HG03039 (cell line): ENCODE data around the gene LGALS3.

Source experiments
- ATAC-seq: cut with Tn5 transposase; IDR thresholded peaks from one replicate; pipeline ENCODE4 v1.9.1; 2021; ENCODE audit warnings: mild to moderate bottlenecking, moderate library complexity; ENCODE audit not compliant: unreplicated experiment

Gene LGALS3

DNA sequence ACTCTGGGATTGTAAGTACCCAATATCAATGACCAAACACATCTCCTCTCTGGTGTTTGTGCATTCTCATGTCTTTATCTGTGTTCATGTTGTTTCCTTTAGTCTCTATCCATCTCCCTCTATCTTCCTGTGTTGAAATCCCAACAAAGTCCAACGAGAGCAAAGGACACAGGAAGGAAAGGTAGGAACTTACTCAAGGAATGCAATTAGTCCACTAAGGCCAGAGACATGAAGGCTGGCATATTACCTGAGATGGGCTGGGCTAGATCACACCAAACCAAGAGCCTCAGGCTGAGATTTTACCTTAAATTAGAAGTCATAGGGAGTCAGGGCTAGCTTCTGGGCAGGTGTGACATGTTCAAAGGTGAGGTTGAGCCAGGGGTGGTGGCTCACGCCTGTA, 14.3 kb upstream of the LGALS3 start:
- no peak for ATAC-seq

DNA sequence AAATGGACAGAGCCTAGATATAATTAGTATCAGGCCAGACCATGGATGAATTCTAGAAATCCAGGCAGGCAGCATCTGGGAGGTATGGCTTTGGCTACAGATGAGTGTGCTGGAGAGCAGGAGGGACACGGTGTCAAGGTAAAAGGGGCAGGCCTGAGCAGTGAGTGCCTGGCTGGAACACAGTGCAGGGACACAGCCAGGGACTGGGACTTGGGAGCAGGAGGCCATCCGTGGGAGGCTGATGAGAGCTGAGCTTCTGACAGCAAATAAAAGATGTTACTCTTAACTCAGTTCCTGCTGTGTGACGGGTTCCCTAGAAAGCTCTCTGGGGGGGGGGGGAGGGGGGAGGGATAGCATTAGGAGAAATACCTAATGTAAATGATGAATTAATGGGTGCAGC, 13.6 kb upstream of the LGALS3 start:
- no peak for ATAC-seq

DNA sequence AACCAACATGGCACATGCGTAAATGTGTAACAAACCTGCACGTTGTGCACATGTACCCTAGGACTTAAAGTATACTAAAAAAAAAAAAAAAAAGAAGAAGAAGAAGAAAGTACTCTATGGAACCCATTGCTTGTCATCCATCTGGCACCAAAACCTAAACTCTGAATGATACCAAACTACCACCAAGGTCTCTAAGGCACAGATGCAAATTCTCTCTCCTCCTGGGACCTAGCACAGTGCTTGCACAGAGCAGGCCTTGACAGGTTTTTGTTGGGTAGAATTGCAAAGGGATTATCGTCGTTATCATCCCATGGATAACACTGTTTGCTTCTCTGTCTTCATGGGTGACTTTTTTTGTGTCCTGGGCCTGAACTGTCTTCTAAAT, 13.2 kb upstream of the LGALS3 start:
- no peak for ATAC-seq

DNA sequence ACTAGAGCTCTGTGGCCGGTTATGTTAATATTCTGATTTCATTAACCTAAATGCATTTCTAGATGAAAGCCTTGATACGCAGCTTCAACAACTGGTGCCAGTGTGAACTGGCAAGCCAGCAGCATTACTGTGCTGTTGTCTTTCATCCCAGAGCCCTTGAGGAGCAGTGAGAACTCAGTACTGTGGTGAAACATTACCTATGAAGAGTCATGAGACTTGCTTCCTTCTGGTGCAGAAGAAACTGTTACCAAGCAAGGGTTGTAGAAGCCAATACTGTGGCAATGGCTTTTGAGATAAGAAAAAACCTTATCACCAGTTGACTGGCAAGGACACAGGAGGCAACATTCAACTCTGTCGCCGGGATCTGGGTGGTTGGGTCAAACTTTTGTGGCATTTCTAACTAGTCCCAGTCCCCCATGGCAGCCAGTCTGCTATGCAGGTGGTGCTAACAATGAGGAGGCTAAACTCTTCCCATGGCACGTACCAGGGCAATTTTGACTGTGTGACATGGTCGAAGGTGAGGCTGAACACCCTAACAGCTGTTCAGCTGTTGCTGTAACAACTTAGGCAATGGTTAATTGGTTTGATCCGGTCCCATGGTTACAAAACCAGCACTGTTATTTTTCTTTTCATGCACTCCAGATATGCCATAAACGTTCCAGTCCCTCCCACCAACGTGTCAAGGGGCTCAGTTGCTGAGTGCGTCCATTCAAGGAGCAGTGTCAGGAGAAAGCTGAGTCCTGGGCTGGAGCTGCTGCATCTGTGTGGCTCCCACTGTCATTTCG, 12.6 kb upstream of the LGALS3 start:
- no peak for ATAC-seq

DNA sequence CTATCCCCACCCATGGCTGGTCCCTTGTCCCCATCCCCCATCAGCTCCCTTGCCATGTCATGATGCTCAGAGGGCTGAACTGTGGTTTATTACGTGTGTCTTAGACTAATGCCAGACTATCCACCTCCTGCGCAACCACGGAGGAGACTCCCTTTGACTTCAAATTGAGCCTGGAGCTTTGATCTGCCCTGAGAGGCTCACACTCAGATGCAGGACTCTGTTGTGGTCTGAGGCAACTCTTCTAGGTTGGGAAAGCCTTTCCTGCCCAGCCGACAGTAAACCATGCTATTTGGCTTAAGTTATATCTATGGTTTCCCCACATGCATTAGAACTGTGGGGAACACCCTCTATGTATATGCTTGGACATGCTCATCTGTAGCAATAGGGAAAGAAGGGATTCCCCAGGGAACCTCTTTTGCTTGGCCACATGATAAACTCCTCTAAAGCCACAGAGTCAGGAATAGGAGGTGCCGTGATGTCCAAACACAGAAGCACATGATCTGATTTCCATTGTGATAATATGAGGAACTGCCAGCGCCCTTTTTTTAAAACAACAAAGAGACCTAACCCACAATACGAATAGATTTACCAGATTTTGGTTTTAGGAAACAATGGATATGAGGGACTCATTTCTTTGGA, 11.1 kb upstream of the LGALS3 start:
- no peak for ATAC-seq

DNA sequence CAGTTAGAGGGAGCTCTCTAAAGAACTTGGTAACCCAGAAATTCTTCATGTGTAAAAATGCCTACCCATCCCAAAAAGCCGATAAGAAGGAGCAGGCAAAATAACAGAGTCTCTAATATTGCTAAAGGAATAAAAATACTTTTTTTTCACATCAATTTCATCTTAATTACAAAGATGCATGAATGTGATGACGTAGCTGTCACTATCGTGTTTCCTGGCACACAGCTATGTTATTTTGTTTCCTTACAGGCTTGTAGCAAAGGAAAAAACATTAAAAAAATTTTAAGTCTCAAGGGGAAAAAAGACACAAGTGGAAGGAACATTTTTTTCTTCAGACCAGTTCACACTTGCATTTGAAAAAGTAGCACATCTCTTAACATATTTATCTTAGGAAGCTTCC, 10.3 kb upstream of the LGALS3 start:
- ATAC-seq = no peak

DNA sequence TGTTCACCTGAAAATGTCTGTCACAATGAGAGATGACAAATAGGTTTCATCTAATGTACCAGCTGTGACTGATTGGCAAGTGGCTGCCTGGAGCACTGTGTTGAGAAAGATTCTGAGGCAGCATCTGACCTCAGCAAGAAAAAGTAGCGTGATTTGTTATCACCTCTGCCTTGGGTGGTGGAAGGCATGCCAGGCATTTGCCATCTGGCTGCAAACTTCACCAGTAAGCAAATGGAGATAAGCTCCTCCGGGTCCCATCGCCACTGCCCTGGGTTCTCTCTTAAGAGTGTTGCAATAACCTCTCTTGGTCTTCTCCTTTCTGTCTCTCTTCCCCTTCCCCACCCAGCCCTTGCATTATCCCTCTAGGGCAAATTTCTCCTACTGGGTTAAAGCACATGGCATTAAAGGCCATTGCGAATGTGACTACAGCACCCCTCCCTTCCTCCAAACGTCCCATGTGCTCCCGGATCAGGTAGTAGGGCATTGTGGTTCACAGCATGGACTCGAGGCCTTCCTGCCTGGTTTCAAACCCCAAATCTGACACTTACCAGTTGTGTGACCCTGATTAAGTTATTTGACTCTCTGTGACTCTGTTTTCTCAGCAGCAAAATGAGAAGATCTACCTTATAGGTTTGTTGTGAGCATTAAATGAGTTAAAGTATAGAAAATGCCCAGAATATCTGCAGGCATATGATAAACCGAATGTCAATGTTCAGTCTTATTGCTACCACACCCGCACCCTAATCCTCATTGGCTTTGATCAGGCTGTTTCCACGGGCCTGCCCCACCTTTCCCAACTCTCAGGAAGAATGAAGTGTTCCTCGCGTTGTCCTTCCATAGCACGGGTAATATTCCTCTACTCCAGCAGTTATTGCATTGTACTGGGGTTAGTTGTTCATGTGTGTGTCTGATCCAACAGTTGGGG, 8.2 kb upstream of the LGALS3 start:
- no peak for ATAC-seq

DNA sequence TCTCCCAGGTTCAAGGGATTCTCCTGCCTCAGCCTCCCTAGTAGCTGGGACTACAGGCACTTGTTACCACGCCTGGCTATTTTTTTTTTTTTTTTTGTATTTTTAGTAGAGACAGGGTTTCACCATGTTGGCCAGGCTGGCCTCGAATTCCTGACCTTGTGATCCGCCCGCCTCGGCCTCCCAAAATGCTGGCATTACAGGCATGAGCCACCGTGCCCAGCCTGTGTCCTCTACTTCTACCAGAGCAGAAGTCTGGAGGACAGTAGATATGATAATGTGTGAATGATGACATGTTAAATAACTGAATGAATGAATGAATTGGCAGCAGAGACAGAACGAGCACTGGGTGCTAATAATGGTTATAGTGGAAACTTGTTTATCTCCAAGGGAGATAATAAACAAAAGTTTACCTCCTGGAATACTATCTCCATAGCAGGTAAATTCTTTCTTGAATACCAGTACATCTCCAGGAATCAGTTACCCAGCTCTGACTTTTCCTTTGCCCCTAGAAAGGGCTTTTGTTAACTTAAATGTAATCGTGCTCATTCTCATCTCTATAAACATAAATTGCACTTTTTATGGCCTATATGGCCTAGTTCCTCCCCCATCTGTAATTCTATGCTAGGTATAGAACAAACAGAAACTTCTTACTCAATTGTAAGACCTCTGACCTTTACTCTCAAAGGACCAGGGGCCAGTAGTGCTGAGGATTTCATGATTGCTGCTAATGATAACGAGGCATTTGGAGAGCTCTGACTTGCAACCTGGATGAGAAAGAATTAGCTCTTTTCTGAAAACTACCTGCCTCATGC, 7.2 kb upstream of the LGALS3 start:
- no peak for ATAC-seq

DNA sequence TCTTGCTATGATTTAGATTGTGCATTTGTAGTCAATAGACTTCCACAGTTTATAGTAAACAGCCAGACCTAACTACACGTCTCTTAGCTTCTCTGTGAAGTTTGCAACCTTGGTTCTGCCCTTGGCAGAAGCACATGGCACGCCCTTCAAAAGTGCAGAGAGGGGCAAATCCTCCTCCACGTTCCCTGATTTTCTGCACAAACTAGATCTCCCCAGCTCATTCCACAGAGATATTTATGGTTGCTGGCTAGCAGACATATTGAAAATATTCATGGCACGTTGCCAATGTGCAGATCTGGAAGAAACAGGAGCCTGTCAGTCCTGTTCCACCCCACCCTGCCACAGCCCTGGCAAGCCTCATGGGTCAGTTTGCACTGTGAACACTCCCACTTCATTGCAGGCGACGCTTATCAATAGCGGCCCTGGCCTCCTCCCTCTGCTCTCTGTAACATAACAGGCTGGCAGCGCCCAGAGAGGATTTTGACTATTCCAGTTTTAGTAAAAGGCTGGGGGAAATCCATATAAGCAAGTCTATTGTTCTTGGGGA, 6.5 kb upstream of the LGALS3 start:
- no peak for ATAC-seq

DNA sequence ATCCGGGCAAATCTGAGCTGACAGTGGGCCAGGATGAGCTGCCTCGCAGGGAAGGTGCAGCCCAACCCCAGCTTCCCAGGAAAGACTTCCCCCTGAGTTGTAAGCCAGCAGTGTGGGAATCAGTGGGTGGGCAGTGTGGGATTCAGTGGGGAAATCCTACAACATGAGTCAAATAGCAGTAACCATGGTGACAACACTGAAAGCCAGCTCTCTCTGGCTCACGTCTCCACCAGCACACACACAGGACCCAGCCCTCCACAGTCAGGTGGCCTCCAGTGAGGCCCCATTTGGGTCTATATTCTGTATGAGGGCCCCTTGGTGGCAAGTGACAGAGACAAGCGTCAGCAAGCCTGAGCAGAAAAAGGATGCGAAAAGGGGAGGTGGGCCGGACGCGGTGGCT, 6.0 kb upstream of the LGALS3 start:
- ATAC-seq = no peak

DNA sequence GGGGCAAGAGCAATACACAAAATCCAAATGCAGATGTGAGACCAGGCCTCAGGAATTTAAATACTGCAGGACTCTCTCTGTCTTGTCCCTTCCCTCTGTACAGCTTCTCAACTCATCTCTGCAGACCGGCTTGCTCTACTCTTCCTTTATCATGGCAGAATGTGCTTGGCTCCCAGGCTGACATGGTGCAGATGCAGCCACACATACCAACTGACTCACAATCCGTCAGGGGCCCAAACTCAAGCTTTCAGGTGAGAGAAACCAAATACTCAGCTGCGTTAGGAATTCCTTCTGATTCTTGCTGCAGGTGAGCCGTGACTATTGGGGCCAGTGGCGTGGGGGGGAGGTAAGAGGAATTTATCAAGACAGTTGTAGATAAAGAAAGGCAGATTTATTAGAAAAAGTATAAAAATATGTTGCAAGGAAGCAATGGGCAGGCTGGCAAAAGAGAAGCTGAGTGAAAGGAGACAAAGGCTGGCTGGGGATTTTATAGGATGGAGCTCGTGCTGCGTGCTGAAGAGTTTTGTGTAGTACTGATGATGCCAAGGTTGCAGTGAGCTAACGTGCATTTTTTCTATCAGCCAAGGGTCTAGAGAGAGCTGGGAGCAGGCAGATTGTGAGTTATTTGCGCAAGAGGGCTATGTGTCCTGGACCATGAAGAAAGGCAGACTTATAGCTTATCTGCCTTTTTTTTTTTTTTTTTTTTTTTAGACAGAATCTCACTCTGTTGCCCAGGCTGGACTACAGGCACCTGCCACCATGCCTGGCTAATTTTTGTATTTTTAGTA, 5.0 kb upstream of the LGALS3 start:
- no peak for ATAC-seq

DNA sequence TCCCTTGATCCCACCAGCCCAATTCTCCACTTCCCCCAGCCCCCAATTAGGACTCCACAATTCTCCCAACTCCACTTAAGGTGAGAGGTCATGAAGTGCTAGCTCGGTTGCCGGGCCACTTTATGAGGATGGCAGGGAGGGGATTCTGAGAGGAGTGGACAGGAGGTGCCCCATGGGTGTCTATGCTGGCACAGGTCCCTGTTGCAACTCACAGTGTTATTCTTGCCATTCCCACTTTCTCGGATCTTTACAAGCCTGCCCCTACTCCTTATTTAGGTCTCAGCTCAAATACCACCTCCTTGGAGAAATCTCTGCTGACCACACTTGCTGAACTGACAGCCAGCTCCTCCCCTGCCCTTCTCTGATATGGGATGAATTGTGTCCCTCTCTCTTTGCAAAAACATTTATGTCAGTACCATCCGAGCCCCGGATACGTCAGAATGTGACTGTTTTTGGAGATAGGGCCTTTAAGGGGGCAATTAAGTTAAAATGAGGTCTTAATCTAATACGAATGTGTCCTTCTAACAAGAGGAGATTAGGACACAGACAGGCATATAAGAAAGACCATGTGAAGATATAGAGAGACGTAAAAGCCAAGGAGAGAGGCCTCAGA, 4.2 kb upstream of the LGALS3 start:
- no peak for ATAC-seq

DNA sequence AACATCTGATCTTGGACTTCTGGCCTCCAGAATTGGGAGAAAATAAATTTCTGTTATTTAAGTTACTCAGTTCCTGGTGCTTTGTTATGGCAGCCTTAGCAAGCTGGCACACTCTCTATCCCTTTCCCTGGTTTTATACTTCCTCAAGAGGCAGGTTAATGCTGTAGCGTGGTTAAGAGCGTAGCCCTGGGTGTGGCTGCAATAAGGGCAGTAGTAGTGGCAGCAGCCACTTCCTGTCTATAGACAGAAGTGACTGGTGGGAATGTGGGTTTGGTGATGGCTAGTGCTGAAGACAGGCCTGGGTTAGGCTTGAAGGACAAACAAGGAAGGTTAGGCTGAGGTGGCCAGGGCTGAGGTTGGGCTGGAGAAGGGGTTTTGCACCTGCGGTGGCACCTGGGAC, 3.6 kb upstream of the LGALS3 start:
- ATAC-seq = no peak

DNA sequence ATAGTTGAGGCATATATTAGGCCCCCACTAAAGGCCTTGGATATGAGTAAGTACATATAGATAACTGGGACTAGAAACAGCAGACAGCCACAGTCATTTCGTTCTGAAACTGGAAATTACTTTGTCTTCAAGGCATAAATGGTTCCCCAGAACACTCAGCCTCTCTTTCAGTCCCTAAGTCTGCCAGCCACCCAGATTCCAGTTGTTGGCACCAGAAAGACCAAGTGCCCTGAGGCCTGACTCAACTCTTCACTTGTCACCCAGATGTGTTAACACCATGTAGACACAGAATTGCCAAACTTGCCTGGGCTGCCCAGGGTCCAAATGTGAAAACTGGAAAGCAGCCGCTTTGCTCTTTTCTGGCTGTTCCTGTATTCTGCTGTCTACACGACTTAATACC, 3.0 kb upstream of the LGALS3 start:
- ATAC-seq = no peak

DNA sequence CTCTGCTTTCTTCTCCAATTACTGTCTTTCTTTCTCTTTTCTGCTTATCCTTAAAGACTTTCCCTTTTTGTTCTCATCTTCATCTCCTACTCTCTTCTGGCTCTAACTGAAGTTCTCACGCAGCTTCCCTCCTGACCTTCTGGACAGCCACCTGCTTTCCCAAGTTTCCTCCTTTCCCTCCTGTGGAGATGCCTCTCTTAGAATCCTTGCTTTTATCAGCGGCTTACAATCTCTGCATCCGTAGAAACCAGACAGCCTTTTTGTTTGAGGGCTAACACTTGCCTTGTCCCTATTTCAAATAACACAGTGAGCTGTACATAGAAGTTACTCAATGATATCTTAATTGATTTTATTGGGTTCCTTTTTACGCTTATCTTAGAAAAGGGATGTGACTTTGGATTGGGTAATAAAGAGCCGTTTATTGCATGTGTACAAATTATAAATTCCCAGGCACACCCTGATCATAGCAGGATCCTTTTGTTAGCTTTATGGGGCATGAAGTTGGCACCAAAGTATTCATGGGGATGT, 2.1 kb upstream of the LGALS3 start:
- no peak for ATAC-seq

DNA sequence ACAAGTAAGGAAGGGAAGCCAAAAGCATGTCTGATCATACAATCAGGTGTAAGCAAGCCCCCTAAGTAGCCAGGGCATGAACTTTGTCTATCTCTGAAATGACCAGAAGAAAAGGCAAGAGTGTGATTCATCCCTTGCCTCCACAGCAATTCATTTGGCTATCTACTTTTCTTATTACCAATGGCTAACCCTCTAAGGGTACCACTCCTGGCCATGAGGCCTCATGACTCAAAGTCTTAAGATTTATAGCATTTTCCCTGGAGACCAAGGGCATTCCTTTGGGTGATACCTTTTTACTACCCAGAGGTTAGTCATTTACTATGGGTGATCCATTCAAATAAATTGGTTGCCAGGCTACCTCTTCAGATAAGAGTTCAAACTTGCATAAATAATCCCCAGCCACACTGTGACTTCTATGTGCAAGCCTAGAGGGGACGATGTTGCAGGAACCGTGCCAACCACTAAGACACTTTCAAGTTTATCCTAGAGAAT, 1.5 kb upstream of the LGALS3 start:
- ATAC-seq = no peak

DNA sequence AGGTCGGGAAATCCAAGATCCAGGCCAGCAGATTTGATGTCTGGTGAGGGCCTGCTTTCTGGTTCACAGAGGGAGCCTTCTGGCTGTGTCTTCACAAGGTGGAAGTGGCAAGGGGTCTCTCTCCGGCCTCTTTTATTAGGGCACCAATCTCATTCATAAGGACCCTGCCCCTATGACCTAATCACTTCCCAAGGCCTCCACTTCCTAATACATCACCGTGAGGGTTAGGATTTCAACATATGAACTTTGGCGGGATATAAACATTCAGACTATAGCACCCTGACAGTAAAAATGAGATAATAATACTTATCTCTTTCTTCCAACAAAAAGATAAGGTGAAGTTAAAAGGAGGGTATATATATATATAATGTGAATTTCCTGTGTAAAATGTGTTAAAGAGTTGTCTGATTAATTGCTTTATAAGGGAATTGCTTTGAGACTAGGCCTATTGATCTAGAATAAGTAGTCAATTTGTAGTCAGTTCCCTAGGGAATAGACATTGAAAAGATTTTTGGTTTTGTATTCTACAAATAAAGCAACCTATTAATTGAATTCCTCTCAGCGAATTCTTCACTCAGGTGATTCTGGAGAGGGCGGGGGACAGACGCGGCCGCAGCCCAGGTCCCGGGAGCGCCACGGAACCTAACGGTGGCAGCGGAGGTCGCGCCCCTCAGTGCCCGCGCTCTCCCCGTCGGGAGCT, 516 bp upstream of the LGALS3 start:
- ATAC-seq = no peak

DNA sequence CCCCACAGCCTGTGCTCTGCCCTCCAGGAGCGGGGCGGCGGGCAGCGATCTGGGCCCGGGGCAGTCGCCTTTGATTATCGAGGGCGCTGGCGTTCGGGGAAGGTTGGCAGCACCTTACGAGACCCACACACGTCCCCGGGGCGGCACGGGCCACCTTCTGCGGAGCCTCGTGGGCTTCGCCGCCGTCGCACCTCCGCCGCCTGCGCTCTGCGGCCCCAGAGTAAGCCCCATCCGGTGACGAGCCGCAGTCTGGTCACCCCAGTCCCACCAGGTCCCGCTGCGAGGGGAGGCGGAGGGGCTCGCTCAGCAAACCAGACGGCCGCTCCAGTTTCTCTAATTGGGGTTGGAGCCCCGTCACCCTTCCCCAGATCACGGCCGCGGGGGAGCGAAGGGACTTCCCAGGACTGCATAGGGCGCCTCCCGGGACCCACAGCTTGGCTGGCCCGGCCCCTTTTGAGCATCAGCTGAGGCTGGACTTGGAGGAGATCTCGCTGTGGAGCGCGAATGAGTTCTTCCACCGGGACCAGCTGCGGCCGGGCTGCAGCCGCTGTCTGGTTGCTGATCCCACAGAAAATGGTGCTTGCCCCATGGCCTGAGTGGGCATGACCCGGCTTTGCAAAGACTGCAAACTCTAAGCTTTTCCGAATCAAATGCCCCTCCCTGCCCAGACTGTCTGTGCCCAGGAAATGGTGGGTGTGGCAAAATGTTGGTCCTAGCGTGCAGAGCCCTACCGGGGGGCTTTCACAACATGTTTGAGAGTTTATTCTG, 560 bp downstream of the LGALS3 start:
- ATAC-seq = peak; percentile 46
